WI38 (cell line): ENCODE results near the gene HECTD4.

Source experiments
- H3K4me3 ChIP-seq: 2 replicates; pipeline ENCODE4 v1.5.1; 2011; ENCODE audit warnings: low read depth, mild to moderate bottlenecking, control low read depth, low read length
- TF ChIP-seq, protein P1 (sequence below): IDR thresholded peaks from 2 replicates; pipeline ENCODE4 v1.5.1; 2012; ENCODE audit warnings: low read depth, mild to moderate bottlenecking, control low read depth, low read length

Gene HECTD4

DNA sequence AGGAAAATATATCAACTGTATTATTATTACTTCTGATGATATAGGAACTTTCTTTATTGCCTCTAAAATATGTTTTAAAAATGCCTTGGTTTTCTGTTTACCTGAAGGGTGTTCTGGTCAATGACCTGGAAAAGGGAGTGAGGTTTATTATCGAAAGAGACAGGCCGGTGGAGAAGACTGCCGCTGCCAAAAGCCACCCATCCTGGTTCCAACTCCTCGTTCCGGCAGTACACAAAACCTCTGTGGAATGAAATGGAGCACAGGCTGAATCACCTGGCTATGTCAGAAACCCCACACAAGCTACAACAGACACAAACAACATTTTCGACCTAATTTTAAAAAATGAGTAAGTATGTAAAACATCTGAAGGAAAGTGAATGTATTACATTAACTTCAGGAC lies 73.6 kb downstream of the HECTD4 start:
- no peak overlapping the region for H3K4me3 ChIP-seq
- TF ChIP-seq, protein P1, sequence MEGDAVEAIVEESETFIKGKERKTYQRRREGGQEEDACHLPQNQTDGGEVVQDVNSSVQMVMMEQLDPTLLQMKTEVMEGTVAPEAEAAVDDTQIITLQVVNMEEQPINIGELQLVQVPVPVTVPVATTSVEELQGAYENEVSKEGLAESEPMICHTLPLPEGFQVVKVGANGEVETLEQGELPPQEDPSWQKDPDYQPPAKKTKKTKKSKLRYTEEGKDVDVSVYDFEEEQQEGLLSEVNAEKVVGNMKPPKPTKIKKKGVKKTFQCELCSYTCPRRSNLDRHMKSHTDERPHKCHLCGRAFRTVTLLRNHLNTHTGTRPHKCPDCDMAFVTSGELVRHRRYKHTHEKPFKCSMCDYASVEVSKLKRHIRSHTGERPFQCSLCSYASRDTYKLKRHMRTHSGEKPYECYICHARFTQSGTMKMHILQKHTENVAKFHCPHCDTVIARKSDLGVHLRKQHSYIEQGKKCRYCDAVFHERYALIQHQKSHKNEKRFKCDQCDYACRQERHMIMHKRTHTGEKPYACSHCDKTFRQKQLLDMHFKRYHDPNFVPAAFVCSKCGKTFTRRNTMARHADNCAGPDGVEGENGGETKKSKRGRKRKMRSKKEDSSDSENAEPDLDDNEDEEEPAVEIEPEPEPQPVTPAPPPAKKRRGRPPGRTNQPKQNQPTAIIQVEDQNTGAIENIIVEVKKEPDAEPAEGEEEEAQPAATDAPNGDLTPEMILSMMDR, result no peak

DNA sequence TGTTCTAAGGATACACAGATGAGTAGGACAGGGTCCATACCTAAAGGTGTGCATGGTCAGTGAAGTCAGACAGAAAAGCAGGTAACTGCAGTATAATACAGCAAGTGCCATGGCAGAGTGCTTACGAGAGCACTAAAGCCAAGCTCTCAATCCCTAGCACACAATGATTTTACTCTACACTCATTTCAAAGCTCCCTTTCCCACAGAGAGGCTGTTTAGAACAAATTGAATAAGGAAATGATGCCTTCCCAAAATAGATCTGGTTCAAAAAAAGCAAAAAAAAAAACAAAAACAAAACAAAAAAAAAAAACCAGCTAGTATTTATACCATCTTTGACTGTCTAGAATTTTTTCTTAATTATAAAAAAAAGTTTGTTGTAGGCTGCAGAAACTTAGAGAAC lies 74.1 kb downstream of the HECTD4 start:
- TF ChIP-seq, protein P1, result no peak
- no peak overlapping the region for H3K4me3 ChIP-seq

DNA sequence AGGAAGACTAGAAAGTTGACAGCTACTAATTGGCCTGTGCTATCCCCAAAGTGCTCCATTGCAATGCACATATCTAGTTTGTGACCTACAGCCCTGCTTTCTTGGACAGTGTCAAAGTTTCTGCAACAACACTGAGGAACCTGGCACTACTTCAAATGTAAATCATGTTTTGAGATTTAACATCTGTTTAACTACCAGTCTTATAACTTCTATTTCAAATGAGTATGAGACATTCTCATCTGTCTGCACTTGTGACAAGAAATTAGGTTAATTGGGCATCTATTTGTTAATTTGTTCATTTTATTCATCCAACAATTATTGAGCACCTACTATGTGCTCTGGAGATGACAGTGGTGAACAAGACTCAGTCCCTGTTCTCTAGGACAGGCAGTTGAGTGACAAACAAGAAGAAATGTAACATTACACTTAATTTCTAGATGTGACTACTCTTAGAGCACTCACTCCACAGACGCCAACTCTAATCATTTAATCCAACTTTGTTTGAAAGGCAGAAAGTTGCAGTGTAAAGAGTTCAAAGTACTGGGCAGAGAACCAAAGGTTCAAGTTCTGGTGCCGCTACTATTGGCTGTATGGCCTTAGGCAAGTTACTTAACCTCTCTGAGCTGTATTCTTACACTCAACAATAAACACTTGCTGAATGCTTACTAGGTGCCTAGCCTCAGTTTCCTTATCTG lies 74.8 kb downstream of the HECTD4 start:
- no peak overlapping the region for H3K4me3 ChIP-seq
- TF ChIP-seq, protein P1, result no peak

GRCh38 chr12:112305951-112306350 lies 76.3 kb downstream of the HECTD4 start:
- no peak overlapping the region for H3K4me3 ChIP-seq
- TF ChIP-seq, protein P1, result no peak

DNA sequence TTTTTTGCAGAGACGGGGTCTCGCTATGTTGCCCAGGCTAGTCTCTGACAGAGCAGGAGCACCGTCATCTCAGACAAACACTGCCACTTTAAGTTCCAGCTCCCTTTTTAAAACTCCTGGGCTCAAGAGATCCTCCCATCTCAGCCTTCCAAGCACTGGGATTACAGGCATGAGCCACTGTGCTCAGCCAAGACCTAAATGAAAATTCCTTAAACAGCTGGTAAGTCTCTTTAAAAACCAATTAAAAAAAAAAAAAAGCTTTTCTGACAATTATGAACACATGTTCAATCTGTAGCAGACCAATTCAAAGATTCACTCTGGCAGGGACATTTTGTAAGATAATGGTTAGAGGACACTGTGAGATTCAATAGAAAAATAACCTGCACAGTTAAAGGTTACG lies 77.8 kb downstream of the HECTD4 start:
- no peak overlapping the region for H3K4me3 ChIP-seq
- TF ChIP-seq, protein P1, result no peak

DNA sequence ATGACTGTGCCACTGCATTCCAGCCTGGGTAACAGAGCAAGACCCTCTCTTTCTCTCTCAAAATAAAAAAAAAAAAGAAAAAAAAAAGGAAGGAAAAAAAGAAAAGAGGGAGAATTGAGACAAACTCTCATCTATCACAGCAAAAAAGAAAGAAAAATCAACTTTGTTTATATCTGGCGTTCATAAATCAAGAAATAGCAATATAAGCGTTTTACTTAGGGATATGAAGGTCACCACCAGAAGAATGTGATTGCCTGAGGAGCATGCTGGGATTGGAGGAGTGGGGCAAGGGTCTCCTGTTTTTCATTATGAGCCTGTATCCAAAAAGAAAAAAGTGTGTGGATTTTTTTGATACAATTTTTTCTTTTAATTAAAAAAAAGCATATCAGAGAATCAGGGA lies 78.4 kb downstream of the HECTD4 start:
- no peak overlapping the region for H3K4me3 ChIP-seq
- TF ChIP-seq, protein P1, result no peak

DNA sequence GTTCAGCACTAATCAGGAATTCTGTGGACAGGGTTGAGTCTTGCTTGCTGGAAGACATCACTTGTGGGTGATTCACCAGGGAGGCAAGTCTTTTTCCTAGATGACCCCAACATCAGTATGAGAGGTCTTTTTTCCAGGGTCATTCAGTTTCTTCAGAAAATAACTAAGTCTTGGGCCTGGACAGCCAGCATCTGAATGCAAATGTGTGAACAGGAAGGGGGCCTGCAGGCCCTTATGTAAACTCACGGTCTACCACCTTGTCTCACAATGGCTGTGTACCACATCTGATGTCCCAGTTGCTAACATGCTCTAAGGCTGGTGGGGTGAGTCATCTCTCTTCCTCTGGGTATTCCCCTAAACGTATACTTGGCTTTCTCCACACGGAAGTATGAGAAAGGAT lies 79.2 kb downstream of the HECTD4 start:
- H3K4me3 ChIP-seq, result no peak overlapping the region
- TF ChIP-seq, protein P1, result no peak
